Neural cell (in vitro differentiated cells): ENCODE data around the gene IGFL1. TPM values are rescaled to one million over a fixed set of nuclear protein-coding genes. Genes with fewer than 3 reads are reported as not detected.

ENCODE experiments used
- H2AFZ ChIP-seq: fragments of 200-600, 300-800 bp; sonication (generic), shearing (Covaris generic); 2 replicates; pipeline ENCODE4 v1.6.0; 2014; ENCODE audit warnings: low read depth, mild to moderate bottlenecking, antibody characterized with exemption, low read length, moderate library complexity
- H3F3A ChIP-seq: fragments of 200-600 bp; shearing (Covaris generic); 2 replicates; pipeline ENCODE4 v1.6.1; 2016; ENCODE audit warnings: mild to moderate bottlenecking, moderate library complexity, mixed read lengths, antibody characterized with exemption, low read length; ENCODE audit not compliant: insufficient read depth, poor library complexity, severe bottlenecking
- H3K27ac ChIP-seq: fragments of 200-600, 300-800 bp; sonication (generic), shearing (Covaris generic); 2 replicates; pipeline ENCODE4 v1.5.1; 2014; ENCODE audit warnings: mild to moderate bottlenecking, low read length, moderate library complexity
- H3K27me3 ChIP-seq: fragments of 300-800, 200-600 bp; sonication (generic), shearing (Covaris generic); 2 replicates; pipeline ENCODE4 v1.6.0; 2014; ENCODE audit warnings: mild to moderate bottlenecking, low read depth, low read length, moderate library complexity; ENCODE audit not compliant: insufficient read depth
- H3K36me3 ChIP-seq: fragments of 300-800, 200-600 bp; sonication (generic), shearing (Covaris generic); 2 replicates; pipeline ENCODE4 v1.5.1; 2014; ENCODE audit warnings: mild to moderate bottlenecking, antibody characterized with exemption, low read length, moderate library complexity; ENCODE audit not compliant: insufficient read depth
- H3K4me2 ChIP-seq: fragments of 300-800, 200-600 bp; sonication (generic), shearing (Covaris generic); 2 replicates; pipeline ENCODE4 v1.6.0; 2014; ENCODE audit warnings: mild to moderate bottlenecking, low read length
- H3K4me3 ChIP-seq: fragments of 300-800, 200-600 bp; sonication (generic), shearing (Covaris generic); 2 replicates; pipeline ENCODE4 v1.5.1; 2014; ENCODE audit warnings: mild to moderate bottlenecking, low read length, moderate library complexity
- H3K79me2 ChIP-seq: fragments of 200-600 bp; shearing (Covaris generic); replicated peaks from 2 replicates; pipeline ENCODE4 v1.6.0; 2014; ENCODE audit warnings: mild to moderate bottlenecking, low read length, moderate library complexity; ENCODE audit not compliant: insufficient read depth
- H3K9ac ChIP-seq: fragments of 300-800, 200-600 bp; sonication (generic), shearing (Covaris generic); 2 replicates; pipeline ENCODE4 v1.6.1; 2016; ENCODE audit warnings: mild to moderate bottlenecking, low read length, mixed read lengths
- H3K9me2 ChIP-seq: fragments of 200-600 bp; shearing (Covaris generic); 2 replicates; pipeline ENCODE4 v1.6.1; 2016; ENCODE audit warnings: mild to moderate bottlenecking, low read length, mixed read lengths; ENCODE audit not compliant: insufficient read depth
- H3K9me3 ChIP-seq: fragments of 200-600, 300-800 bp; sonication (generic), shearing (Covaris generic); 2 replicates; pipeline ENCODE4 v1.6.1; 2016; ENCODE audit warnings: mild to moderate bottlenecking, mixed run types, low read length, moderate library complexity, mixed read lengths
- H4K20me1 ChIP-seq: fragments of 200-600 bp; shearing (Covaris generic); 2 replicates; pipeline ENCODE4 v1.6.1; 2016; ENCODE audit warnings: mild to moderate bottlenecking, mixed run types; ENCODE audit not compliant: insufficient read depth
- EP300 ChIP-seq: fragments of 450-650 bp; conservative IDR thresholded peaks from 2 replicates; pipeline ENCODE4 v1.6.1; 2014; ENCODE audit warnings: antibody characterized with exemption, mild to moderate bottlenecking, moderate library complexity; ENCODE audit not compliant: poor library complexity, severe bottlenecking
- EZH2 ChIP-seq: fragments of 200-600, 300-800 bp; shearing (Covaris generic), sonication (generic); IDR thresholded peaks from 2 replicates; pipeline ENCODE4 v1.6.1; 2014; ENCODE audit warnings: antibody characterized with exemption, low read length, borderline replicate concordance, mild to moderate bottlenecking; ENCODE audit not compliant: insufficient read depth, poor library complexity, severe bottlenecking
- MXI1 ChIP-seq: fragments of 450-650 bp; conservative IDR thresholded peaks from 2 replicates; pipeline ENCODE4 v1.6.1; 2014; ENCODE audit warnings: antibody characterized with exemption, mild to moderate bottlenecking; ENCODE audit not compliant: poor library complexity, severe bottlenecking
- POLR2AphosphoS5 ChIP-seq: IDR thresholded peaks from 2 replicates; pipeline ENCODE4 v1.6.1; 2012
- RAD21 ChIP-seq: fragments of 450-650 bp; conservative IDR thresholded peaks from 2 replicates; pipeline ENCODE4 v1.6.1; 2014; ENCODE audit warnings: antibody characterized with exemption, mild to moderate bottlenecking, moderate library complexity
- SMC3 ChIP-seq: fragments of 450-650 bp; conservative IDR thresholded peaks from 2 replicates; pipeline ENCODE4 v1.6.1; 2014; ENCODE audit warnings: antibody characterized with exemption, mild to moderate bottlenecking, moderate library complexity; ENCODE audit not compliant: poor library complexity
- TAF1 ChIP-seq: IDR thresholded peaks from 2 replicates; pipeline ENCODE4 v1.6.1; 2012; ENCODE audit warnings: low read depth
- polyA plus RNA-seq: library from polyadenylated mRNA; depleted of rRNA; stranded (reverse); fragments of >200 nt; gene quantifications from 2 replicates; pipeline ENCODE4 v1.2.3, GENCODE V29; 2014
- TF ChIP-seq, protein P1 (sequence below): fragments of 450-650 bp; IDR thresholded peaks from 2 replicates; pipeline ENCODE4 v1.5.1; 2014; ENCODE audit warnings: antibody characterized with exemption, mild to moderate bottlenecking, moderate library complexity; ENCODE audit not compliant: poor library complexity, severe bottlenecking
- TF ChIP-seq, protein P2 (sequence below): IDR thresholded peaks from 2 replicates; pipeline ENCODE4 v1.6.1; 2012; ENCODE audit warnings: borderline replicate concordance

IGFL1 gene
- polyA plus RNA-seq, 1 donor from 2014 or later = not detected

DNA sequence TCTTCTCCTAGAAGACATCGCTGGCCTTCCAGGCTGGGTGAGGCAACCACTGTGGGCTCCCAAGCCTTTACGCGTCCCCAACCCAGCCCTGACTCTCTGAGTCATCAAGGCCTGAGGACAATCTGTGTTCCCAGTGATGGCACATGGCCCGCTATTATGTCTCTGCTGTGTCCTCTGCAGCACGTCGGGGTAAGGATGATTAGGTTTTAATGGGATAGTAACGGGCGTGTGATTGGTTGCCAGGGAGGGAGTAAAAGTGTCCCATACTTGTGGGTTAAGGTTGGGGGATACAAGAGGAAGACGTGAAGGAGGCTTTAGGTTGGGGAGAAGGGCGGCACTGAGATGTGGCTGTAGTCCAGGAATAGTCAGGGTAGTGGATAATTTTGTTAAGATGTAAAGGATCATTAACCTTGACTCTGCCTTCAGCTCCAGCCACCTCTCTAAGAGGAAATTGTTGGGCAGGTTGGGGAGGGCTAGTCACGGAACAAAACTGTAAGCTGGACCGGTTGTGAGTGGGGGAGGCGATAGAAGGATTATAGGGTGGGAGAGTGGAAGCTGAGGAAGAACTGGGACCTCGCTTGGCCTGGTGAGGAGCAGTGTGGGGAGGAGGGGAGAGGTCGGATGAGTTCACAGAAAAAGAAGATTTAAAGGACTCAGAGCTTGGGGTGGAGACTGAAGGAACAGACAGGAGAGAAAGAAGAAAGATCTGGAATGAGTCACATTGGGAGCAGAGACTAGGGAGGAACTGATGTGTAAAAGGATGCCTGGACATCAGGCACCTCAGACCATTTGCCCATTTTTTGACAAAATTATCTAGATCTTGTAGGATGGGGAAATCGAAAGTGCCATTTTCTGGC lies 27.9 kb upstream of the IGFL1 start:
- no peaks in the 10 kb centered on the region for H3F3A ChIP-seq
- TF ChIP-seq TAF1 = no peak
- TF ChIP-seq, protein P1, sequence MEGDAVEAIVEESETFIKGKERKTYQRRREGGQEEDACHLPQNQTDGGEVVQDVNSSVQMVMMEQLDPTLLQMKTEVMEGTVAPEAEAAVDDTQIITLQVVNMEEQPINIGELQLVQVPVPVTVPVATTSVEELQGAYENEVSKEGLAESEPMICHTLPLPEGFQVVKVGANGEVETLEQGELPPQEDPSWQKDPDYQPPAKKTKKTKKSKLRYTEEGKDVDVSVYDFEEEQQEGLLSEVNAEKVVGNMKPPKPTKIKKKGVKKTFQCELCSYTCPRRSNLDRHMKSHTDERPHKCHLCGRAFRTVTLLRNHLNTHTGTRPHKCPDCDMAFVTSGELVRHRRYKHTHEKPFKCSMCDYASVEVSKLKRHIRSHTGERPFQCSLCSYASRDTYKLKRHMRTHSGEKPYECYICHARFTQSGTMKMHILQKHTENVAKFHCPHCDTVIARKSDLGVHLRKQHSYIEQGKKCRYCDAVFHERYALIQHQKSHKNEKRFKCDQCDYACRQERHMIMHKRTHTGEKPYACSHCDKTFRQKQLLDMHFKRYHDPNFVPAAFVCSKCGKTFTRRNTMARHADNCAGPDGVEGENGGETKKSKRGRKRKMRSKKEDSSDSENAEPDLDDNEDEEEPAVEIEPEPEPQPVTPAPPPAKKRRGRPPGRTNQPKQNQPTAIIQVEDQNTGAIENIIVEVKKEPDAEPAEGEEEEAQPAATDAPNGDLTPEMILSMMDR = no peak
- no peak for TF ChIP-seq MXI1
- no peak for TF ChIP-seq RAD21
- TF ChIP-seq, protein P2, sequence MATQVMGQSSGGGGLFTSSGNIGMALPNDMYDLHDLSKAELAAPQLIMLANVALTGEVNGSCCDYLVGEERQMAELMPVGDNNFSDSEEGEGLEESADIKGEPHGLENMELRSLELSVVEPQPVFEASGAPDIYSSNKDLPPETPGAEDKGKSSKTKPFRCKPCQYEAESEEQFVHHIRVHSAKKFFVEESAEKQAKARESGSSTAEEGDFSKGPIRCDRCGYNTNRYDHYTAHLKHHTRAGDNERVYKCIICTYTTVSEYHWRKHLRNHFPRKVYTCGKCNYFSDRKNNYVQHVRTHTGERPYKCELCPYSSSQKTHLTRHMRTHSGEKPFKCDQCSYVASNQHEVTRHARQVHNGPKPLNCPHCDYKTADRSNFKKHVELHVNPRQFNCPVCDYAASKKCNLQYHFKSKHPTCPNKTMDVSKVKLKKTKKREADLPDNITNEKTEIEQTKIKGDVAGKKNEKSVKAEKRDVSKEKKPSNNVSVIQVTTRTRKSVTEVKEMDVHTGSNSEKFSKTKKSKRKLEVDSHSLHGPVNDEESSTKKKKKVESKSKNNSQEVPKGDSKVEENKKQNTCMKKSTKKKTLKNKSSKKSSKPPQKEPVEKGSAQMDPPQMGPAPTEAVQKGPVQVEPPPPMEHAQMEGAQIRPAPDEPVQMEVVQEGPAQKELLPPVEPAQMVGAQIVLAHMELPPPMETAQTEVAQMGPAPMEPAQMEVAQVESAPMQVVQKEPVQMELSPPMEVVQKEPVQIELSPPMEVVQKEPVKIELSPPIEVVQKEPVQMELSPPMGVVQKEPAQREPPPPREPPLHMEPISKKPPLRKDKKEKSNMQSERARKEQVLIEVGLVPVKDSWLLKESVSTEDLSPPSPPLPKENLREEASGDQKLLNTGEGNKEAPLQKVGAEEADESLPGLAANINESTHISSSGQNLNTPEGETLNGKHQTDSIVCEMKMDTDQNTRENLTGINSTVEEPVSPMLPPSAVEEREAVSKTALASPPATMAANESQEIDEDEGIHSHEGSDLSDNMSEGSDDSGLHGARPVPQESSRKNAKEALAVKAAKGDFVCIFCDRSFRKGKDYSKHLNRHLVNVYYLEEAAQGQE = no peak
- no peak for TF ChIP-seq EZH2
- no peak for TF ChIP-seq SMC3
- TF ChIP-seq POLR2AphosphoS5 = no peak
- TF ChIP-seq EP300 = no peak
- no peak overlapping the region for H3K9ac ChIP-seq
- no peaks in the 10 kb centered on the region for H3K9me3 ChIP-seq
- H3K27ac ChIP-seq = no peak overlapping the region
- no peaks in the 10 kb centered on the region for H3K9me2 ChIP-seq
- no peaks in the 10 kb centered on the region for H4K20me1 ChIP-seq
- no peaks in the 10 kb centered on the region for H3K27me3 ChIP-seq
- no peak overlapping the region for H3K4me3 ChIP-seq
- no peaks in the 10 kb centered on the region for H3K79me2 ChIP-seq
- H3K36me3 ChIP-seq = no peaks in the 10 kb centered on the region
- no peak overlapping the region for H2AFZ ChIP-seq
- no peak overlapping the region for H3K4me2 ChIP-seq

DNA sequence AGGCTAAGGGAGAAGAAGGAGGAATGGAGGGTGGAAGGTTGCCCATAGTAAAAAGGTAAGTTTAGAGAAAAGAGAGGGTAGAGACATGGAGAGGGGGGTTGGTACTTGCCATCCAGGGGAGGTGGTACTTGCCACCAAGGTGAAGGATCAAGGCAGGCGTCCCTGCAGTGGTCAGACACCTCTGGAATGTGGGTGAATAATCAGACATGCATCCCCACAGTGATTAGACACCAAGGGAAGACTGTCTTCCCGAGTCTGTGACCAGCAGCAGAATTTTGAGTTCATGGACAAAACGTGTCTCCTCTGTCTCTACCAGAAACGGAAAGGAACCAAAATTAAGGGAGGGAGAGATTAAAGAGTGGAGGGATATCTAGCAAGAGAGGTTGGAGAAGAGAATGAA lies 27.1 kb upstream of the IGFL1 start:
- Histone ChIP-seq H3K9me3 (no peaks in the 10 kb centered on the region), H3K4me2 (no peak overlapping the region), H4K20me1 (no peaks in the 10 kb centered on the region), H3K27ac (no peak overlapping the region), H2AFZ (no peak overlapping the region), H3K9ac (no peak overlapping the region), H3K79me2 (no peaks in the 10 kb centered on the region), H3F3A (no peaks in the 10 kb centered on the region), H3K4me3 (no peak overlapping the region), H3K36me3 (no peaks in the 10 kb centered on the region), H3K27me3 (no peaks in the 10 kb centered on the region), H3K9me2 (no peaks in the 10 kb centered on the region)
- TF ChIP-seq TAF1 (no peak), POLR2AphosphoS5 (no peak), MXI1 (no peak), RAD21 (no peak), EP300 (no peak), SMC3 (no peak), EZH2 (no peak)
- TF ChIP-seq, protein P1 = no peak
- TF ChIP-seq, protein P2 = no peak
